ENCODE results near the gene ATP9B.

Gene ATP9B

DNA sequence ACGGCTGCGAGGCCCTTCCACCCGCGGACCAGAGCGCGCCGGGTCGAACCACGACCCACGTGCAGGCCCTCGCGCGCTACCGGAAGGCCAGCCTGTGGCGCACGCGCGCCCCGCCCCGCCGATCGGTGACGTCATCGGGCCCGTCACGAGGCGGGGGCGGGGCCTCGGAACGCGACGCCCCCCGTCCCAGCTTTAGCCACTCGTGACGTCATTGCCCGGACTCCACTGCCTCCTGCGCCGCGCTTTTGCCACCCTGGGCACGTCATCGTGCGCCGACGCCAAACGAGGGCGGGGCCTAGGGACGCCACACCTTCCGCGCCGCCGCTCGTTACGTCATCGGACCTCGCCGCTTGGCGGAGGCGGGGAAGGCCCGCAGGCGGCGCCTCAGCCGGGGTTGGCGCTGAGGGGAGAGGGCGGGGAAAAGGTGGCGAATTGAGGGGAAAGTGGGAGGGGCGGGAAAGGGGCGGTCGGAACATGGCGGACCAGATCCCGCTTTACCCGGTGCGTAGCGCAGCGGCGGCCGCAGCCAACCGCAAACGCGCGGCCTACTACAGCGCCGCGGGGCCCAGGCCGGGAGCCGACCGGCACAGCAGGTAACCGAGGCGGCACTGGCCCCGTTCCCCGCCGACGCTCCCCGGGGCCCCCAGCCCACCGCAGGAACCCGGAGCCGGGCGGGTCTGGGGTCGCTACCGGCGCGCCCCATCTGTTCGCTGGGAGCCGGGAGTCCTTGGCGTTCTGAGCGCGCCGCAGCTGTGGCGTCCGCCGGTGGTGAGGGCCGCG is at the start of gene ATP9B:
TSS of gene ATP9B (plus strand) at position 458 of the 780 bp plus-strand sequence. CDS start at position 475, 17 bp downstream.
- DNase-seq (ENCODE audit: low read depth), result peak; percentile 96

DNA sequence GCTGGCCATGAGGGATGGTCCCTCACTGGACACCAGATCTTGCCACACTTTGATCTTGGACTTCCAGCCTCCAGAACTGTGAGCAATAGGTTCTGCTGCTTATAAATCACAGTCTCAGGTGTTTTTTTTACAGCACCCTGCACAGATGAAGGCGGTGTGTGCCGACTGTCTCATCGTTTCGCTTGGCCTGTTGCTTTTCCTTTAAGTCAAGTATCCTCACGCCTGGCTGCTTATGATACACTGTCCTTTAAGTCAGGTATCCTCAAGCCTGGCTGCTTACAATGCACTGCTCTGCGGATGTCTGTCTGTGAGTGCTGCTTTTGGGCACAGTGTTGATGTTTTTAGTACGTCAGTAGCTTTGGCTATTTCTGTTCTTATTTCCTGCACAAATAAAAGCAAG is 49.3 kb upstream of the ATP9B start:
- no peak for DNase-seq (ENCODE audit: low read depth)

- no peak for DNase-seq (ENCODE audit: low read depth)
Observed at GRCh38 chr18:79022603-79023002, 46.6 kb upstream of the ATP9B start.

- DNase-seq (ENCODE audit: low read depth), result no peak
Observed at GRCh38 chr18:79026491-79026890, 42.7 kb upstream of the ATP9B start.

GRCh38 chr18:79030680-79031079 is 38.5 kb upstream of the ATP9B start:
- no peak for DNase-seq (ENCODE audit: low read depth)

- no peak for DNase-seq (ENCODE audit: low read depth)
Observed at GRCh38 chr18:79042276-79042675, 26.9 kb upstream of the ATP9B start.

- no peak for DNase-seq (ENCODE audit: low read depth)
Observed at GRCh38 chr18:79043288-79043687, 25.9 kb upstream of the ATP9B start.

DNA sequence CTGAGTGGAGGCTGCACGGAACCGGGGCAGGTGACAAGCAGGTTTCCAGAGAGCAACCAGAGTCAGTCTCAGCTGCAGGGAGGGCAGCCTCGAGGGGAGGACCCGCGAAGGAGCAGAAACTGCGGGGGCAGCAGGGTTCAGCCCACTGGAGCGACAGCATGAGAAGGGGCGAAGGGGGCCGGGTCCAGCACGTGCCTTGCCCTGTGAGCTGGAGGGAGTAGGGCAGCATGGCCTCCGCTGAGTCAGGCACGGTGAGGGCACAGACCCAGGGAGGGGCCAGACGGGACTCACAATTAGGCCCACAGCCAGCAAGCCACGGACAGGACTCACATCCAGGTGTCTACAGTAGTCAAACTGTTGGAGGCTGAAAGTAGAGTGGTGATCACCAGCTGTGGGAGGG is 22.7 kb upstream of the ATP9B start:
- DNase-seq (ENCODE audit: low read depth), result no peak

DNA sequence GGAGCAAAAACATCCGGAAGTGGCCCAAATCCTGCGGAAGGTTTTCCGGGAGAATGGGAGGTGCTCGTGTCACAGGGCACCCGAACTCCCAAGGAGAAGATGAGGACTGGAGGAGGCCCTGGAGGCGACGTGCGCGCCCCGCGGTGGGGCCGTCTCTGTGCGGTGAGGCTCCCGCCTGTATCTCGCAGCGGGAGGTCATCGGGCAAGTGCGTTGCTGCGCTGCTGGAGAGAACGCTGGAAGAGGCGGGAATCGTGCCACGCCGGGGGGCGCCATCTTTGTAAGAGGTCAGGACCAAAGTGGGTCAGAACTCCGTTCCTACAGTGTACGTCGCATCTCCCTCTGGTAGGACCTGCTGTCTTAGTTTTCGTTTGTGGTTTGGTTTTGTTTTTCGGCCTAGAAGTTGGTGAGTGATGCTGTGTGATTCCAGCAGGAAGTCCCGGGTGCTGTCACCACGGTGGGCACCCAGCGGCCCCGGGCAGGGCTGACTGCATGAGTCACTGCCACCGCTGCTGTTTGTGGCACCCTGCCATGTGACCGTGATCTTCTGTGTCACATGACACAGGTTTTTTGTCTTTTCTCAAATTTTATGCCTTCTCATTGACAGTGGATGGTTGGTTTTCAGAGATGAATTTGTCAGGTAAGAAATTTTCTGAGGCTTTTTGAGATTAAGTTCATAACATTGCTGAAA is 21.5 kb upstream of the ATP9B start:
- DNase-seq (ENCODE audit: low read depth), result no peak

- no peak for DNase-seq (ENCODE audit: low read depth)
Observed at GRCh38 chr18:79048245-79048632, 21.0 kb upstream of the ATP9B start.

DNA sequence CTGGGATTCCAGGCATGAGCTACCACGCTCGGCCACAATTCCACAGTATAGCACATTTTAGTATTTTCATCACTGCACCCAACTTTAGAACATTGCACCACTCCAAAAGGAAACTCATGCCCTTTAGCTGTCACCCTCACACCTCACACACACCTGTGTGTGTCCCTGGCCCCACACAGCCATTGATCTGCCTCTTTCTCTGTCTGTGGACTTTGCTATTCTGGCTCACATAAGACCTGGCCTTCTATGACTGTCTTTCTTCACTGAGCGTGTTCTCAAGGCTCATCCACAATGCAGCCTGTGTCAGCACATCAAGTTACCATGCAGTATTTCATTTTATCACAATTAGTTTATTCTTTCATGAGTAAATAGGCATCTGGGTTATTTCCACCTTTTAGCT is 19.7 kb upstream of the ATP9B start:
- DNase-seq (ENCODE audit: low read depth), result no peak

GRCh38 chr18:79050005-79050404 is 19.2 kb upstream of the ATP9B start:
- DNase-seq (ENCODE audit: low read depth), result no peak

DNA sequence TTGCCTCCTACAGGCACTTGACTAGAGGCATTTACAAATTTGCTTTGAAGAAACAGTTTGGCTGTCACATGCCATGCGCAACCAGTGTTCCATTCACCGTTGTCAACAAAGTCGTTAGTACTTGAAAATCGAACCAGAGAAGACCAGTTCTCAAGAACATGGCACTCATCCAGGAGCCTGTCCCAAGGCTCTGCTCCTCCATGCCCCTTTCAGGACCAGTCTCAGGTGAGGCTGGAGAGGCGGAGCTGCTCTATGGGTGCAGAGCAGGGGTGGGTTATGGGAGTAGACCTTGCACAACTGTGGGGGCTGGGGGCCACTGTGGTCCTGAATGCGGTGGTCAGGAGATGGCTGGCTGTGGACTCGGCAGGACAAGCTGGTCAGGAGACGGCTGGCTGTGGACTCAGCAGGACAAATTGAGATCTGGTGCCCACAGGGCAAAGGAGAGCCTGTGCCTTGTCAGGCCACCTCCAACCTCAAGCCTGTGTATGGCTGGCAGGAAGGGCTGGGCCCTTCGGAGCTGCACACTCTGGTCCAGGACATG is 12.3 kb upstream of the ATP9B start:
- no peak for DNase-seq (ENCODE audit: low read depth)

DNA sequence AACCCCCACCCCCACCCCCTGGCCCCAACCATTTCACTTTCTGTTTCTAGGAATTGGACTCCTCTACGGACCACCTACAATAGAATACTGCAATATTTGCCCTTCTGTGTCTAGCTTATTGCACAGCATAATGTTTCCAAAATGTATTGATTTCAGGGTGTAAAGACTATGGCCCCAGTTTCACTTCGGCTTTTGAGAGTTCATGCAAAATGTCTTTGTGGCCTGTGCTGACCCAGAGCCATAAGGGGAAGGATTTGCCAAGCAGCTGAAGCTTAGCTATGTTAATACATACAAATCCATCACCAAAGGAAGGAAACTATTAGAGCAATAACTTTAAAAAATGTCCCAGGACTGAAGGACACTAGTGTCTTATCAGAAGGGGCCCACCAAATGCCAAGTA is 11.2 kb upstream of the ATP9B start:
- DNase-seq (ENCODE audit: low read depth), result no peak

DNA sequence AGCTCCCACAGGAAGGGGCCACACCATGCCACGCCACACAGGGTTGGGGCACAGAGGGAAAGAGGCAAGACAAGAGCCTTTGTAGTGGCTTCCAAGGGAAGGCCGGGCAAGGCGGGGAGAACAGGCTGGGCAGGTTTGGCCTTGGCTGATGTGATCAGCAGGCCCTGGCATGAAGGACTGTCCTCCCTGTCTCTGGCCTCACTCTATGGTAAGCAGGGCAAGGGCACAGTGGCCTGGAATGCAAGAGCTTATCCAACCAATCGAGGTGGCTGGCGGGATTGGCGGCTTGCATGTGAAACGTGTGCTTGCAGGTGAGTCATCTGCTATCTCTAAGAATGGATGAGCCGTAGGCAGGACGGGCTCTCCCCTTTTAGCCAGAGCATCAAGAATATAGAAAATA is 6.4 kb upstream of the ATP9B start:
- DNase-seq (ENCODE audit: low read depth), result no peak

DNA sequence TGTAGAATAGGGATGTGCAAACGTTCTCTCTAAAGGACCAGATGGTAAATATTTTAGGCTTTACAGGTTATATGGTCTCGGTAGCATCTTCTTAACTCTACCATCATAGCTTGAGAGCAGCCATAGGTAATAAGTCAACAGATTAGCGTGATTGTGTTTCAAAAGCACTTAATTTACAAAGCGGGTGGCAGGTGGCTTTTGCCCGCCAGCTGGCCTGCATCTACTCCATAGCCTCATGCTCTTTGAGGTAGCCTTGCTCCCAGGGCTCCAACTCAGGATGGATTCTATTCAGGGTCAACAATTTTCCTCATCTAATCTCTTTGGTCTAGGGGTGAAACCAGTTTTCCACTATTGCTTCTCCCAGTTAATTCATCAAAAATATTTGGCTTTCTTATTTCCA is 5.0 kb upstream of the ATP9B start:
- DNase-seq (ENCODE audit: low read depth), result no peak

DNA sequence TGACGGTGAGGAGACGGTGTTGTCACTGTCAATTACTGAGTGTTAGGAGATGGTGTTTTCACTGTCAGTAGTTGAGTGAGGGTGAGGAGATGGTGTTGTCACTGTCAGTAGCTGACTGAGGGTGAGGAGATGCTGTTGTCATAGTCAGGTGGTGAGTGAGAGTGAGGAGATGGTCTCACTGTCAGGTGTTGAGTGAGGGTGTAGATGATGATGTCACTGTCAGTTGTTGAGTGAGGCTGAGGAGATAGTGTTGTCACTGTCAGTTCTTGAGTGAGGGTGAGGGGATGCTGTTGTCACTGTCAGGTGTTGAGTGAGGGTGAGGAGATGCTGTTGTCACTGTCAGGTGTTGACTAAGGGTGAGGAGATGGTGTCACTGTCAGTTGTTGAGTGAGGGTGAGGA is 3.4 kb upstream of the ATP9B start:
- no peak for DNase-seq (ENCODE audit: low read depth)

- no peak for DNase-seq (ENCODE audit: low read depth)
Observed at GRCh38 chr18:79067611-79068010, 1.6 kb upstream of the ATP9B start.

GRCh38 chr18:79068341-79068936 is 755 bp upstream of the ATP9B start:
- peak; percentile 9 for DNase-seq (ENCODE audit: low read depth)

DNA sequence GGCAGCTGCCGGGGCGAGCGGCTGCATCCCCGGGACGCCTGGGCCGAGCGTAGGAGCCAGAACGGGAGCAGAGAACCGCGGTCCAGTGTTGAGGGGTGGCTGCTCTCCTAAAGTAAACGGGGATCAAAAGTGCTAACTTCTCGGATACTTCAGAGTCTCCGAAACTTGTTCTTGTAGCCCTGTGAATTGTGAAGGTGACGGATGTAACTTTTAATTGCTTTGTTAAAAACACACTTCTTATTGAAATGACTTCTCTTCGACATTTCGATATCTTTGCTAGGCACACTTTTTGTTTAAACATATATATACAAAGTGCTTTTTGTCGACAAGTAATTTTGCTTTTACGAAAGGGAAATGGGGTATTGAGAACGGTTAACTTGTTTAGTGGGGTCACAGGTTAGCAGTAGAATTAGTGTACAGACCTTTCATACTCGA is 540 bp downstream of the ATP9B start:
- DNase-seq (ENCODE audit: low read depth), result no peak

DNA sequence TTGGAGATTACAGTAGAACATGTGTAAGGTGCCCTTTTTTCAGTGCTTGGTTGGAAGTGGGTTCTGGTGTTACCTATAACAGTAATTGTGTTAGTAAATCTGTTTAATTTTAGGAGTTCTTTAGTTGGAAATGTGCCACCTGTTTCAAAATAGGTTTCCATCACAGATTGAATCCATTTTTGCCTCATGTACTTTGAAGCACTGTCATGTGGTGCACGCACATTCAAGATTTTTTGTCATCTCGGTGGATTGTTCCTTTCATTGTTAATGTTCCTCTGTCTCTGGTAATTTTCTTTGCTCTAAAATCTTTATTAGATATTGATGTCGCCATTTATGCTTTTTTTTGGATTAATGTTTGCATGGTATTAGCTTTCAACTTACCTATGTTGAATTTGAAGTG is 1.3 kb downstream of the ATP9B start:
- no peak for DNase-seq (ENCODE audit: low read depth)

DNA sequence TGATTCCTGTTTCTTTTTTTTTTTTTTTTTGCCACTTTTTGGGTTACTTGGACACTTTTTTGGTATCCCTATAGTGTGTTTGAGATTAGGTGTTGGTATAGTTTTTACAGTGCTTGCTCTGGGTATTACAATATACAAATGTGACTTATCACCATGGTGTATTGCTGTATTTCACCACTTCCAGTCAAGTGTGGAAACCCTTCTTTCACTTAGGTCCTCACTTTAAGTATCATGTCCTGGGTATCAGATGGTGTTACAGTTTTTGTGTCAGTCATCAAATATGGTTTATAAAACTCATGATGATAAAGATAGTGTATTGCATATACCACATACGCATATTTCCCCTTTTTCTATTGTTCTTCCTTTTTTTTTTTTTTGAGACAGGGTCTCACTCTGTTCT is 1.8 kb downstream of the ATP9B start:
- no peak for DNase-seq (ENCODE audit: low read depth)
